ENCODE results near the gene ELF1. TPM values are rescaled to one million over a fixed set of nuclear protein-coding genes. Genes with fewer than 3 reads are reported as not detected.

Gene ELF1
- polyA plus RNA-seq, 1 of the 3 experiments (the other 2 are of a cell fraction) = 11.1 TPM

- Histone ChIP-seq H4K20me1 (ENCODE audit: insufficient read depth) (no peaks in the 10 kb centered on the region), H3K27ac (ENCODE audit: low read depth in 2 of 2, low read length in 1 of 2) (no peak overlapping the region)
- CTCF ChIA-PET = no interaction called here
These were observed 78.3 kb downstream of the ELF1 start for GRCh38 chr13:40940841-40941240.

GRCh38 chr13:40933508-40934204 lies 85.5 kb downstream of the ELF1 start:
- Histone ChIP-seq H2AFZ (ENCODE audit: low read depth) (no peak overlapping the region), H3K27ac (ENCODE audit: low read depth in 2 of 2, low read length in 1 of 2) (no peak overlapping the region), H3K9ac (no peak overlapping the region), H3K4me1 (ENCODE audit: control insufficient read depth in 1 of 2, insufficient read depth in 2 of 2, low read depth in 1 of 2, low read length in 1 of 2) (no peaks in the 10 kb centered on the region; a peak in 1 of 4 replicates), H3F3A (replicated peaks; ENCODE audit: insufficient read depth) (no peaks in the 10 kb centered on the region), H3K4me3 (ENCODE audit: low read depth in 2 of 2, low read length in 1 of 2) (no peak overlapping the region), H3K79me2 (ENCODE audit: insufficient read depth) (no peaks in the 10 kb centered on the region), H3K9me3 (no peaks in the 10 kb centered on the region), H3K36me3 (replicated peaks in 1 of 2; ENCODE audit: control insufficient read depth in 1 of 2, insufficient read depth in 2 of 2, low read length in 1 of 2) (peaks cover 12 to 13% of the 10 kb centered on the region in 2 experiments), H3K27me3 (ENCODE audit: insufficient read depth) (no peaks in the 10 kb centered on the region), H3K9me2 (no peaks in the 10 kb centered on the region), H4K20me1 (ENCODE audit: insufficient read depth) (no peaks in the 10 kb centered on the region), H3K4me2 (no peak overlapping the region)
- ChIA-PET CTCF (no interaction called here), POLR2A (no interaction called here)
- no peak for TF ChIP-seq RAD21 (IDR thresholded peaks at IDR 0.05; ENCODE audit: low read length)
- no peak for TF ChIP-seq RXRA (IDR thresholded peaks at IDR 0.05; ENCODE audit: borderline replicate concordance, low read depth)
- TF ChIP-seq CTCF (IDR thresholded peaks at IDR 0.05) = no peak
- no peak for TF ChIP-seq NFIC (IDR thresholded peaks at IDR 0.05; ENCODE audit: borderline replicate concordance)
- TF ChIP-seq YY1 (IDR thresholded peaks at IDR 0.05; ENCODE audit: low read depth) = no peak
- no peak for TF ChIP-seq USF1 (IDR thresholded peaks at IDR 0.05; ENCODE audit: borderline replicate concordance, low read depth)
- WGBS (ENCODE audit: low lambda C conversion rate) = 97% methylated on average over 4 of the region's 4 CpGs
- DNase-seq = no peak

More at GRCh38 chr13:40940841-40941240, 78.3 kb downstream of the ELF1 start:
- Histone ChIP-seq H3K9ac (no peak overlapping the region), H3K36me3 (replicated peaks in 1 of 2; ENCODE audit: control insufficient read depth in 1 of 2, insufficient read depth in 2 of 2, low read length in 1 of 2) (peaks cover 12 to 27% of the 10 kb centered on the region in 2 experiments), H3K4me3 (ENCODE audit: low read depth in 2 of 2, low read length in 1 of 2) (no peak overlapping the region), H3K4me1 (ENCODE audit: control insufficient read depth in 1 of 2, insufficient read depth in 2 of 2, low read depth in 1 of 2, low read length in 1 of 2) (no peaks in the 10 kb centered on the region; a peak in 1 of 4 replicates), H3K79me2 (ENCODE audit: insufficient read depth) (no peaks in the 10 kb centered on the region), H2AFZ (ENCODE audit: low read depth) (no peak overlapping the region), H3K27me3 (ENCODE audit: insufficient read depth) (no peaks in the 10 kb centered on the region), H3K9me2 (no peaks in the 10 kb centered on the region), H3K9me3 (no peaks in the 10 kb centered on the region), H3F3A (replicated peaks; ENCODE audit: insufficient read depth) (no peaks in the 10 kb centered on the region), H3K4me2 (no peak overlapping the region)
- no peak for TF ChIP-seq FOXJ3 (CRISPR knock-in tag; IDR thresholded peaks at IDR 0.05)
- TF ChIP-seq CHD2 (IDR thresholded peaks at IDR 0.05; ENCODE audit: low read length, partially characterized antibody) = no peak
- TF ChIP-seq MAX (IDR thresholded peaks at IDR 0.05; ENCODE audit: low read depth) = no peak
- TF ChIP-seq PBX3 (IDR thresholded peaks at IDR 0.05) = no peak
- TF ChIP-seq SIN3A (IDR thresholded peaks at IDR 0.05; ENCODE audit: borderline replicate concordance, low read depth, low read length) = no peak
- TF ChIP-seq TEAD4 (IDR thresholded peaks at IDR 0.05; ENCODE audit: borderline replicate concordance, insufficient read depth) = no peak
- no peak for TF ChIP-seq YY1 (IDR thresholded peaks at IDR 0.05; ENCODE audit: low read depth)
- no peak for TF ChIP-seq EZH2phosphoT487 (IDR thresholded peaks at IDR 0.05; ENCODE audit: borderline replicate concordance, low read depth)
- no peak for TF ChIP-seq EP300 (IDR thresholded peaks at IDR 0.05; ENCODE audit: borderline replicate concordance in 1 of 2, low read depth in 1 of 2, low read length in 1 of 2)
- no peak for TF ChIP-seq MXI1 (IDR thresholded peaks at IDR 0.05; ENCODE audit: low read depth, low read length)
- TF ChIP-seq GABPA (IDR thresholded peaks at IDR 0.05; ENCODE audit: low read depth) = no peak
- TF ChIP-seq IRF3 (IDR thresholded peaks at IDR 0.05; ENCODE audit: low read depth, low read length) = no peak
- no peak for DNase-seq
- WGBS (ENCODE audit: low lambda C conversion rate) = 99% methylated on average over 6 of the region's 6 CpGs
- POLR2A ChIA-PET = no interaction called here

Data from SK-N-SH (cell line).